Stimulated activated CD8-positive, alpha-beta memory T cell treated with anti-CD3 and anti-CD28 coated beads, Interleukin-4, amount 100 ng/mL, for 4 hours (primary cell): ENCODE data around the gene TUSC2.
A peak's percentile ranks its signal among the peaks of the same experiment; 100 is the strongest.

ENCODE experiments used
- DNase-seq, 2 donors: peaks; one replicate each; pipeline ENCODE4 v3.0.0-alpha.2; 2020; ENCODE audit warnings: low read depth in 2 of 2, low spot score in 1 of 2

TUSC2 gene

DNA sequence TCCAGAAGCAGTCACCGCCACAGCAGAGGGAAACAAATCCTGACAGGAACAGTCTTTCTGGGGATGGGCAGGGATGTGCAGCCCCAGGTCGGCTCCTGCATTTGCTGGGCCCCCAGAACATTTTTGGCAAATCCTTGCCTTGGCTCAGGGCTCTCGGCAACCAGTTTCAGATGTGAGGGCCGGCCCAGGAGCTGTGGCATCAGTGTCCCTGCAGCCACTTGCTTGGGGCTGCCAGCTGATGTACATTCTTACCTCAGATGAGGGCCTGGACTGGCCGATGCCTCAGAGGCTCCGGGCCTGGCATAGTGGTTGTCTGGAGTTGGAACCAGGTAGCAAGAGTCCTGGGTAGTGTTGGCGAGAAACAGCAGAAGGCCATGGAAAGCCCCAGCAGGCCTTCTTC lies 26.8 kb upstream of the TUSC2 start:
- no peak for DNase-seq

DNA sequence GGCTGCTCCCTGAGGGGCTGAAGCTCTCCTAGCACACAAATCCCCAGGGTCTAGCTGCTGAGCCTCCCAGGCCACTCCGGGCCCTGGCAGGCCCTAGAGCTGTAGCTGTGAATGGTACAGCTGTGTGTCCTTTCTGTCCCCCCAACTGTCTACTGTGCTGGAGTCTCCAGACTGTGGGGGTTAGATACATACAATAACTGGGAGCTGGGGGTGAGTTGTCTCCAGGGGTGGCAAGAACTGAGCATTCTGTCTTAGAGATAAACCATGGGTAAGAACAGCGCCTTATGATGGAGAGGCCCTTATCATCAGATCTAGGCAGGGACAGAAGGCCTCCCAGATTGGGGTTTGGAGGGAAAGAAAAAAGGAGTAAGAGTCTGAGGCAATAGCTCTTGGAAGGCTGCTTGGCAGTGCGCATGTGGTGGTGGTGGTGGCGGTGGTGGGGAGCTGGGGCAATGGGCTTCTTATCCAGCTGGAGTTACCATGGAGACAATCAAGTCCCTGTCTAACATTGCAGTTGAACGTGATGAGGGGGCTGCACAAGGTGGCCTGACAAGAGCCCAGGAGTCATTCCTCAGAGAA lies 26.3 kb upstream of the TUSC2 start:
- DNase-seq = no peak

DNA sequence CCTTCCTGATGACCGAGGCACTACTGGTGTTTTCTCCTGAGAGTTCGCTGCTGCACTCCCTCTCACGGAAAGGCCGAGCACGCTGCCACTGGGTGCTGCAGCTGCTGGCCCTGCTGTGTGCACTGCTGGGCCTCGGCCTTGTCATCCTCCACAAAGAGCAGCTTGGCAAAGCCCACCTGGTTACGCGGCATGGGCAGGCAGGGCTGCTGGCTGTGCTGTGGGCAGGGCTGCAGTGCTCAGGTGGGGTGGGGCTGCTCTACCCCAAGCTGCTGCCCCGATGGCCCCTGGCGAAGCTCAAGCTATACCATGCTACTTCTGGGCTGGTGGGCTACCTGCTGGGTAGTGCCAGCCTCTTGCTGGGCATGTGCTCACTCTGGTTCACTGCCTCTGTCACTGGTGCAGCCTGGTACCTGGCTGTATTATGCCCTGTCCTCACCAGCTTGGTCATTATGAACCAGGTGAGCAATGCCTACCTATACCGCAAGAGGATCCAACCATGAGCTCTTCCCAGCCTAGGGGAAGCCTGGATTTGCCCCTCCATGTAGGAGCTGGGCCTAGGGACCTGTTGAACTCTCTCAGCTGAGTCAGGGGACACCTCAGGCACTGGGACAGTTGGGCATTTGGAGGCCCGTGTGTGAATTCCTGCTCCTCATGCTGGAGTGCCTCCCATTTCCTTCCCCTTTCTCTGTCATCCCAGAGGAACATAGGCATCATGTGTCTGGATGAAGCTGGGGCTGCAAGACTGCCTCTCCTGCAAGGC lies 25.4 kb upstream of the TUSC2 start:
- DNase-seq = no peak

DNA sequence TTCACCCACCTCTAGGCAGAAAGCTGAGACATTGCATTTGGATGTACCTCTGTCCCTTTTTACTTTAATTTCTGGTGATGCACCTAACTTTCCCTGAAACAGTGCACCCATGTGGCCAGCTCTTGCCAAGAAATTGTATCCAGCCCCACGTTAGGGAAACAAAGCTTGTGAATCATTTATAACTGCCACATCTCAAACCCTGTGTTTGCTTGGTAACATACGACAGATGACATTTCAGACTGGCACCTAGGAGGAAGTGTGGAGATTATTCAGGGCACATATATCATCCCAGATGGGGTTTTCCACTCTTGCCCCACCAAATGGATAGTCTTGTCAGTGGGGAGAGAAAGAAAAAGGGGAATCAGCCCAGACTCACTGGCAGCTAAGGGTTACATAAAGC lies 24.8 kb upstream of the TUSC2 start:
- no peak for DNase-seq

DNA sequence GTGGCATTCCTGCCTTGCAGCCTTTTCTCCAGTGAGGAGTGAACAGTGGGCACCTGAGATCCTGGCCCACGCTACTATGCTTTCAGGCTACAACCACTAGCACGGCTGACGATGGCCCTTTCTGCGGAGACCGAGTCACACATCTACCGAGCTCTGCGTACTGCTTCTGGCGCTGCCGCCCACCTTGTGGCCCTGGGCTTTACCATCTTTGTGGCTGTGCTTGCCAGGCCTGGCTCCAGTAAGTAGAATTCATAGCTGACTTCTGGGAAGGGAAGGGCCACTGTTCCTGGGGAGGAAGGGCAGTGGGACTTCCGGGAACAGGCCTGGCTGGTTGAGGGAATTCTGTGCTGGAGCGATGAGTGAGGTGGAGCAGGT lies 23.3 kb upstream of the TUSC2 start:
- no peak for DNase-seq

DNA sequence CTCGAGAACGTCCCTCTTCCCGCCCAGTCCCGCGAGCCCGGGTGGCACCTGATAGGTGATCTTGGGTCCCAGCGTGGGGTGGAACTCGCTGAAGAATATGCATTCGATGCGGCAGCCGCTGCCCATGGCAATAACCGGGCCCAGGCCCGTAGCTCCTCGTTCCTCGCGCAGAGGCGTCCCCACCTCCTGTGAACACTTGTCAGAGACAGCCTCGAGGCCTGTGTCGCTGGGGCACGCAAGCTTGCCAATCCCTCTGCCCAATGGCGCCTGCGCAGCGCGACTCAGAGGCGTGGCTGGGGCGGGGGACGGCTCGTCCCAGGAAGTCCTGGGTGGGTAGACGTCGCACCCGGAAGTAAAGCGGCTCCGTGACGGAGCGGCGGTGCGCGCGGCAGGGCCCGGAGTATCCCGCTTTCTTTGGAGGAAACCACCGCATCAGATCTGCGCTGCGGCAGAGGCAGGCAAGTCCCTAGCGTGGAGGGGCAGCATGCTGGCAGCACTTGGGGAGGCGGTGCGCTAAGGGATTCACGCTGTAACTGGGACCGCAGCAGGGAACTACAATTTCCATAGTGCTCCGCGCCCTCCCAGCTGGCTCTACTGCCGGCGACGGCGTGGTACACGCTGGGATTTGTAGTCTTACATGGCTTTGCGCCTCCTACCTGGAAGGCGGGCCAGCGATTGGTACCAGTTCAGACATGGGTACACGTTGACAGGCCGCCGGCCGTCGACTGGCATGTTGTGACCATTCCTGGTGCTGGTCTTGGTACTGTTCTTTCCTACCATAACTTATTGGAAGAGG lies 22.7 kb upstream of the TUSC2 start, which contains the start of the genes CYB561D2 and NPRL2:
TSS of gene CYB561D2 (plus strand) at position 336 of the 796 bp plus-strand sequence. CDS start 572 bp downstream, outside the sequence.
TSS of gene NPRL2 (minus strand) at position 249 of the 796 bp plus-strand sequence. CDS start at position 126, 123 bp downstream.
- DNase-seq = peak; percentile 99

DNA sequence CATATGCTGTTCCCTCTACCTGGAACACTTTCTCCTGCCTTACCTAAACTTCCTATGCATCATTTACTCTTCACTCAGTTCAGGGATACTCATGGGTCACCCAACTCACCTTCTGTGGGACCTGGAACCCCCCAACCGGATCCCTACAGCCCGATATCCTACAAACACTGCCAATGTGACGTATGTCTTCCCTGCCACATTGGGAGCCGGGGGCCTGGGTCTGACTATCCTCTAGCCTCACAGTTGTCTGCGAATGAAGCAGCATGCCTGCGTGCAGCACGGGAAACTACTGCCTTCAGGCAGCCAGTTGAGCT lies 22.1 kb upstream of the TUSC2 start:
- no peak for DNase-seq

DNA sequence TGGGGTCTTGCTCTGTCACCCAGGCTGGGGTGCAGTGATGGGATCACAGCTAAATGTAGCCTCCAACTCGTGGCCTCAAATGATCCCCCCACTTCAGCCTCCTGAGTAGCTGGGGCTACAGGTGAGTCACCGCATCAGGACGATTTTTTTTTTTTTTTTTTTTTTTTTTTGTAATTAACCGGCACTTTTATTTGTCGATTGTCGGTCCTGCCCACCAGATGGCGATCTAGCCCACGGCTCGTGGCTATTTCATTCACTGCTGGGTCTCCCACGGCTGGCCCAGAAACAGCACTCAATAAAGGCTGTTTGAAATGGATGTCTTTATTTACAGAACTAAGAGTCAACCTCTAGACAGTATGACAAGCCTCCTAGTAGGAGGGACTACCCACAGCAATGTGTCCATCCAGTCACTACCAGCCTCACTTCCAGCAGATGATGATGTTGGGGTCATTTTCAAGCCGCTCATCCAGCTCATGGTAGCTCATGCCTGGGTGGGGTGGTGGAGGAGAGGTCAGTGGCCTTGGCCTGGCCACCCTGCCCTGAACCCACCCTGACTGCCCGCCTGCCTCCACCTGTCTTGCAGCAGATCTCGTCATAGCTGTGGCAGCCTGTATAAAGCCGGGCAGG lies 19.3 kb upstream of the TUSC2 start:
- DNase-seq = peak; percentile 47 to 60

DNA sequence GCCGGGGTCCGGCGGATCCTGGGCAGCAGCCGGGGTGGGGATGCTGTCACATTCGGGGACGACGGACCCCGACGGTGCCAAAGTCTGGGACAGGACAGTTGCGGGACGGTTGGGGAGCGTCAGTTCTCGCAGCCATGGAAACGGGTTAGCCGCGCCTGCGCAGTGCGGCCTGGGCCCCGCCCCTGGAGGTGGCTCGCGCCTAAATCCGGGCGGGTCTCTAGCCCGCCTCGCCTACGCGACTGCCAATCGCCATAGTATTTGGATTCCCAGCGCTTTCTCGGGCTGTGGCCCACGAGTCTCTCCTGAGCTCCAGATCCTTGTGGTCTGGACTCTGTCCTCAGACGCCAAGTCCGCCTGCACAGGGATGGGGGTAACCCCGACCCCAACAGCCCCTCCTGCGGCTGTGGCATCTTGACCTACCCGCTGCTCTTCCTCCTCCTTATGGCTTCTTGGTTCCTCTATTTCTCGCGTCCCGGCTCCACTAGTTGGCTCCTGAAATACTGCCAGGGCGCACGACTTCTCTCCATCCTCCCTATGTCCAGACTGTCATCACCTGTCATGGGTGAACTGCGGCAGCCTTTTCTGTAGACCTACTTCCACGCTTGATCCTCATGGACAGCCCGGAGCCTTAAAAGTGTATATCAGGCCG lies 17.7 kb upstream of the TUSC2 start, which contains the start of gene ZMYND10:
TSS of gene ZMYND10 (minus strand) at position 147 of the 649 bp plus-strand sequence. CDS start 153 bp downstream, outside the sequence.
- DNase-seq = peak; percentile 35 to 47

DNA sequence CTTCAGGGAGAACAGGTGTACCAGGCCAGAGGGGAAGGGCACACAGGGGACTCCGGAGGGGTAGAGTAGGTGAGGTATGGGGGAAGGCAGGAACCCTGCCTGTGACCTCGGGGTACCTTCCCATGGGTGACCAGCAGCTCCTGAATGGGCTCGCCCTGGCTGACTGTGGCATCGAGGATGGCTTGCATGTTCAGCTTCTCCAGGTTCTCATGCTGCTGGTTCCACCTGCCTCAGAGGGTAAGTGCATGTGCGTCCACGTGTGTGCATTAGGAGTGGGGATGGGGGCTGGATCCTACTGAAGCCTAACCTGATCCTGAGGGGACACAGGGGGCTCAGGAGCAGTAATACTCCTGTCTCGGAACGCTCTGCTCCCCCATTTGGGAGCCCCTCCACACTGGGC lies 17.0 kb upstream of the TUSC2 start:
- DNase-seq = no peak

DNA sequence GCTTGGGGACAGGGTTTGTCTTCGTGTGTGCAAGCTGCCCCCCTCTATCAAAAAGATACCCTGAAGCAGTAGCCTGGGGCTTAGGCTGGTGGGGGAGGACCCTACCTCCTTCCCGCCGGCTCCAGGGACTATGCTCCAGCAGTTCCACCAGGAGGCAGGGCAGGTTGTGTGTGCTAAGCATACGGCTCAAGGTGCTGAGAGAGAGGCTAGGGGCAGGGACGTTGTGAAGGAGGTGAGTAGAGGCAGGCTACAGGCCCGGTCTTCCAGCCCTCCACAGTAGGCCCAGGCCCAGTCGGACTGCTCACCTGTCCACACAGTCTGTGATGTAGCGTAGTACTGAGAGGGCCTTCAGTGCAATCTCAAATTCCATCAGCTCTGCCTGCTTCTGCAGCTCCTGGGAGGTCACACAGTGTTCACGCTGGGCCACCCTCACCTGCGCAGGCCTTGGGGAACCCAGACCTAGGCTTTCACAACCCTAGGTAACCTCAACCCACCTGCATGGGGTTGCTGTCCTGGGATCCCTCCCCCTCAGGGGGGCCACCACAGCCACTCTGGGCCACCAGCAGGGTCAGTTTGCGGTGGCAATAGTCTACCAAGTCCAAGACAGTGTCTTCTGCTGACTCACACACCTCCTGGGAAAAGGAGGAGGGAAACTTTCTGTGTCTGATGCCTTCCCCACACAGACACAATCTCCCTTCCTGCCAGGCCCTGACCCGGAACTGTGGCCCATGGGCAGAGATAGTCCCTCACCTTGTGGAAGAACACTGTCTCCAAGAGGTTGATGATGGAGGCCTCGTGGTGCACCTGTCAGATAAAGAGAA lies 15.0 kb upstream of the TUSC2 start:
- DNase-seq = no peak

DNA sequence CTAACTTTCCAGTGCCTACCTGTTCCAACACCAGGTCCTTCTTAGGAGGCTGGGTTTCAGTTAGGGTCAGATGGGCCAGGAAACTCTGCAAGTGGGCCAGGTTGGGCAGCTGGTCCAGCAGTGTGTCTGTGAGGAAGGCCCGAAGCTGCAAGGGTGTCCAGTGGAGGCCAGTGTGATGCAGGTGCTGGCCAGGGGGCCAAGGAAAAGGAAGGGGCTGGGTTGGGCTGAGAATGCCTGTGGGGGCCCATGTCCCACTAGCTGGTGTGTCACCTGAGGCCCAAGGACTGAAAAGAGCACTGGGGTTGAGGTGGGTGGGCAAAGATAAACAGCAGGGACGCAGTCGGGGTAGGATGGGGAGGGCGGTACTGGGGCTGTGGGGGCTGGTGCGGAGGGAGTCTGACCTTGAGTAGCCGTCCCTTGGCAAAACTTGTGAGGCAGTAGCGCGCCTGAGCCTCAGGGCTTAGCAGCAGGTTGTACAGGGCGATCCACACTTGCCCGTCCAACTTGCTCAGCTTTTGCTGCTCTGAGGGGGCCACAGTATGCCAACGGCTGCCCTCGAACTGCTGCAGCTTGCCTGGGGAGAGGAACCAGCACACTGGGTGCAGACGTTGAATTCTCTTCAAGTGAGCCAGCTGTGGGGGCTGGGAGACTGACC lies 14.1 kb upstream of the TUSC2 start:
- DNase-seq = no peak

DNA sequence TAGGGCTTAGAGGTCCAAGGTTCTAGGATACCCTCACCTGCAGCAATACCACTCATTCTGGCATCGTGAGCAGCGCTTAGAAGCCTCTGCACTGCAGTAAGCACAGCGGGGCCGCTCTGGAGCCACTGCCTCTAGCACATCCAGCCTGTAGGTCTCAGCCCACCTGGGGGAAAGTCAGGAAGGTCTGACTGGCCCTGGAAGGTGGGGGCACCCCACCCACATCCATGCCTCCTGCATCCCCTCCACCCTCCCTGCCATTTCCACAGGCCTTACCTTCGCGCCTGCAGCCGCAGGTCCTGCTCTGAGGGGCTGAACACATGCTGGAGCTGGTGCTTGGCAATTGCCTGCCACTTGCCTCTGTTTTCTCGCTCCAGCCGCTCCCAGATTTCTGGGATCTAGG lies 13.5 kb upstream of the TUSC2 start:
- DNase-seq = no peak

DNA sequence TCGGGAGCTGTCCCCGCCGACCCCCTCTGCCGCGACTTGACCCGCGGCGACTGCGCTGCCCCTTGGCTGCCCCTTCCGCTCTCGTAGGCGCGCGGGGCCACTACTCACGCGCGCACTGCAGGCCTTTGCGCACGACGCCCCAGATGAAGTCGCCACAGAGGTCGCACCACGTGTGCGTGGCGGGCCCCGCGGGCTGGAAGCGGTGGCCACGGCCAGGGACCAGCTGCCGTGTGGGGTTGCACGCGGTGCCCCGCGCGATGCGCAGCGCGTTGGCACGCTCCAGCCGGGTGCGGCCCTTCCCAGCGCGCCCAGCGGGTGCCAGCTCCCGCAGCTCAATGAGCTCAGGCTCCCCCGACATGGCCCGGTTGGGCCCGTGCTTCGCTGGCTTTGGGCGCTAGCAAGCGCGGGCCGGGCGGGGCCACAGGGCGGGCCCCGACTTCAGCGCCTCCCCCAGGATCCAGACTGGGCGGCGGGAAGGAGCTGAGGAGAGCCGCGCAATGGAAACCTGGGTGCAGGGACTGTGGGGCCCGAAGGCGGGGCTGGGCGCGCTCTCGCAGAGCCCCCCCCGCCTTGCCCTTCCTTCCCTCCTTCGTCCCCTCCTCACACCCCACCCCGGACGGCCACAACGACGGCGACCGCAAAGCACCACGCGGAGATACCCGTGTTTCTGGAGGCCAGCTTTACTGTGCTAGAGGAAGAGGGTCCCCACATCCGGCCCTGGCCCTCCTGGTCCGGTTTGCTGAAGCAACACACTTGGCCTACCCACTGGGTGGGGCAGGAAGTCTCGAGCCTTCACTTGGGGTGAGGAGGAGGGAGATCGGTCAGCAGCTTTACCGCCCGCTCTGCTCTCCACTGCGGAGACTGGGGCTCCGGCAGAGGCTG lies 12.7 kb upstream of the TUSC2 start, which contains the start of gene RASSF1:
TSS of gene RASSF1 (minus strand) at position 389 of the 882 bp plus-strand sequence. CDS start at position 358, 31 bp downstream.
- DNase-seq = peak in 1 of 2 donors; percentile 44

DNA sequence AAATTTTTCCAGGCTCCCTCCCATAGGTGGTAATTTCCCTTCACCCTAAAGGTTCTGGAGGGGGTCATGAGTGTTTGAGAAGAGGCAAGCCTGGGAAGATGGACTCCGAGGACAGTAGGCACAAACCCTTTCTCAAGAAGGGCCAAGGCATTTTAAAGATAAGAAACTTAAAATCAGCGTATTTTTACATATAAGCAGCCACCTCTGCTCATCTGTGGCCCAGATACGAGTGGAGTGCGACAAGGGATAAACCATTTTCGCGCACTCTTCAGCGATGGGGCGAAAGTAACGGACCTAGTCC lies 12.1 kb upstream of the TUSC2 start:
- DNase-seq = no peak

DNA sequence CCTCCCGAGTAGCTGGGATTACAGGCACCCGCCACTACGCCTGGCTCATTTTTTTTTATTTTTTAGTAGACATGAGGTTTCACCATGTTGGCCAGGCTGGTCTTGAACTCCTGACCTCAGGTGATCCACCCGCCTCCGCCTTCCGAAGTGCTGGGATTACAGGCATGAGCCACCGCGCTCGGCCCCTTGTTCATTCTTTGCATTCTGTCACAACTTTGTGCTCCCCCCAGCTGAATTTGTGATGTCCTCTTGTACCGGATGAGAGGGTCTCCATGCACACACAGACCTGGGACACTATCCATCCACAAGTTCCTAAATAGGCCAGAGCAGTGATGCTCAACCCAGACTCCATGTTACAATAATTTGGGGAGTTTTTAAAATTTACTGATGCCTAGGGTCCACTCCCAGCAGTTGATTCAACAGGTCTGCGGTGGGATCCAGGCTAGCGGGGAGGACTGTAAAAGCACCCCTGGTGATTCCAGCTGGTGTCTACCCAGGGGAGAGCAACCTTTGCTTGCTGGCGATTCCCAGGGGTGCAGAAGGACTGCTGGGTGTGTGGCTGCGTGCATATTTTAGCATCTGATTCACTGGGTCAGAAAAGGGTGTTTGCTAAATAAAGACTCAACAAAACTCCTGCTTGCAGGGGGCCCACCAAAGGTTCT lies 11.6 kb upstream of the TUSC2 start:
- DNase-seq = no peak

DNA sequence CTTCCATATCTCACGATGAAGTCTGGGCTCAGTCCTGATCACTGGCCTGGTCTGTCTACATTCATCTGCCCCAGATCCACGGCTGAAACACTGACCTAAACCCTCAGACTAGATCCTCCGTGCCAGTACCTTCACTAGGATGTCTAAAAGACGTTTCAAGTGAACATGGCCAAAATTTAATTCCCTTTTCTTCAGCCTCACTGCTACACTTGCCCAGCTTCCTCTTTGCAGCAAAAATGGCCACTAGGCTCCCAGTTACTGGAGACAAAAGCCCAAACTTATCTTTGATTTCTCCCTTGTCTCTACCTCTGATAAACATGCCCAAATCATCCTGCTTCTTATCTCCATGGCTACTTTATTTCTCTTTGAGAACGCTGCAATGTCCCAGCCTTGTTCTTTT lies 10.9 kb upstream of the TUSC2 start:
- DNase-seq = no peak

DNA sequence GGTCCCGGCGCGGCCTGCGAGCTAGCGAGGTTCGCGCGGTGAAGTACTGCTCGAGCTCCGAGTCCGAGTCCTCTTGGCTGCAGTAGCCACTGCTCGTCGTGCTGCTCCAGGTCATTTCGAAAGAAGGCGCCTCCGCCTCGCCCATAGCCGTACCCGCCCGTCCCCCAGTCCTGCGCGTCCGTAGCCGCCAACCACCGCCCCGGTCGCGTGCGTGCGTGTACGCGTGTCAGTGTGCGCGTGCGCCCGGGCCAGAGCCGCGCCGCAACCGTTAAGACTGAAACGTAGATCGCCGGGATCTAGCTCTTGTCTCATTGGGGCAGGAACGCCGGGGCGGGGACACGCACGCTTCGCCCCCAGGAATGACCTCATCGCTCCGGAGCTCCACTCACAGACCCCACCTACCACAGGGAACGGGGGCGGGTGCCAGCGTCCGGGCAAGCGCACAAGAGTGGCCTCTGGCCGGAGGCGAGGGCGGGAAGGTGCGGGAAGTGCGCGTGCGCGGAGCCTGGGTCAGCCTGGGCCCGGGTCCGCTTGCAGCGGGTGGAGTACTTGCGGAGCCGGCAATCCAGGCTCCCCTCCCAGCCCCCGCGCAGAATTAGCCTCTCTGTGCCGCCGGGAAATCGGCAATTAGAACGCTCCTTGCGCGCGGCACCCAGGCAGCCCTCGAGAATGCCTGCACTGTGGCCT lies 9.3 kb upstream of the TUSC2 start:
- DNase-seq = peak; percentile 82 to 93
